ENCODE data around the gene SOX13.

SOX13 gene

DNA sequence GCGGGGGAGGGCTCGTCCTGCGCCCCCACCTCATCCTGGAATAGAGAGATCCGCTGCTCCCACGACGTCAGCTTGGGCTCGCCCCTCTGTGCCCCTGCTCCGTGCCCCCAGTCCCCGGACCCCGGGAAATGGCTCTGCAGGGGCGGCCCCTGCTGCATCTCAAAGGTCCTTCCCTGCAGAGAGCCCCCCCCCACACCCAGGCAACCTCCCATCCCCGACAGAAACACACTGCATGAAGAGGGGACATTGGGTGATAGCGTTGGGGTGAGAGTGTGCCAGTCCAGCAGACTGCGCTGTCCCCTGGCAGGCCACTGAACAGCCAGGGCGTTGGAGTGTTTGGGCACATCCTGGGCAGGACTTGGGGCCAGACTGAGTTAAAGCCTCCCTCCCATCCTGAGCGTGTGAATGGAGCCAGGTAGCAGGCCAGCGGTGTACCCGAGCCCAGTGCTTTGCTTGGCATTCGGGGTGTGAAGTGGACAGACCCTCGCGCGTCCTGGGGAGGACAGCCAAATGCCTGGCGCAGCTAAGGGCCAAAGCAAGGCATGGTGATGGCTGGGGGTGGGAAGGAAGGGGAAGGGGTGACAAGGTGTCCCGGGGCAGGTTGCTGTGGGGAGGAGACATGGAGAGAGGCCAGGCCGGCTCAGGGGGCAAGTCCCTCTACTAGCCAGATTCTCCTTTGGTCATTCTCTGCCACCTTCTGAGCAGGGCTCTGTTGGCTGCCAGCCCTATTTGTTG lies 79.6 kb downstream of the SOX13 start:
- DNase-seq: peak; percentile 61

DNA sequence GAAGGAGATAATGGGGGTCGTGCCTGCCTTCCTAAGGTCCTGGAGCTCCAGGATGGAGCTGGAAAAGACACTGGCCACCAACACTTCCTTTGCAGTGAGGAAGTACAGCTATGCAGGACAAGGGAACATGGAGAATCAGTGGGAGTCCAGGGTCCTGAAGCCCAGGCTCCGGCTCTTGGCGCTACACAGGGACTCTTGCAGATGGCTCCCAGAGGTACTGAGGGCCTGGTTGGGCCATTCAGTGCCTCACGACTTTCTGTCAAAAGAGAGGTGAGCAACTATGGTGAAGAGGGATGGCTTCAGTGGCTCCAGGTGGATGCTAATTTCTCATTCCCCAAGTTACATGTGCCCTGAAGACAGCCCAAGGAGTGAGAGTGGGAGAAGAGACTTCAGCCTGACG lies 80.8 kb downstream of the SOX13 start:
- no peak for DNase-seq

GRCh38 chr1:204154568-204155255 lies 81.8 kb downstream of the SOX13 start:
- no peak for DNase-seq

DNA sequence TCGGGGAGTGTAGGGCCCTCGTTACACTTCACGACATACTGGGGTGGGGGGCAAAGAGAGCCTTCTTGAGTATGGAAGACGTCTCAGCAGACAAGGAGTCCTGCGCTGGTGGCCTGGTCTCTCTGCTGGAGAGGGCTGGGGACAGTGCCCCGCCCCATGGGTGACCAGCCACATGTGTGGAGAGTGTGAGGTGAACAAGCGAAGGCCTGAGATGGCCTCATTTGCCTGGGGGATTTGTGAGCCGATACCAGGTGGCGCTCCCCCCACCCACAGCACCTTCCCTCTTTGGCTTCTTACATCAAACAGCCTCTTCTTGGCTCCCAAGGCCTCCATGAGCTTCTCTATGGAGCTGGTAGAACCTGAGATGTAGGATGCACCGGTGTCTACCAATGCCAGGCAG lies 83.0 kb downstream of the SOX13 start:
- DNase-seq: no peak

DNA sequence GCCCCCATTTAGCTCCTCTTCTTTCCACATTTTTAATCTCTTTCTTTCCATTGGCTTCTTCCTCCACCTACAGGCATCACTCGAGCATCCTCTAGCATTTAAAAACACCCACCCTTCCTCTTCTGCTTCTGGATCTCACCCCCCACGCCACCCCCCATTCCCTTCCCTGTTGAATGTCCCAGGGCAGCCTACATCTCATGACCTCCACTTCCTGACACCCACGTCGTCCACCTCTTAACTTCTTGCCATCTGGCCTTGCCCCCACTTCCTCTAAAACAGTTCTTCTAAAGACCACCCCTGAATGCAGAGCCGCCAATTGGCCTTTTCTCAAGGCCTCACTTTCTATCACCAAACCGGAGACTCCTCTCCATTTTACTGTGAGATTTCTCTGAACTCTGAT lies 85.0 kb downstream of the SOX13 start:
- no peak for DNase-seq

- DNase-seq: no peak
These were observed 88.9 kb downstream of the SOX13 start for GRCh38 chr1:204161609-204162493.

GRCh38 chr1:204162494-204163074 lies 89.7 kb downstream of the SOX13 start:
- DNase-seq: peak; percentile 73

DNA sequence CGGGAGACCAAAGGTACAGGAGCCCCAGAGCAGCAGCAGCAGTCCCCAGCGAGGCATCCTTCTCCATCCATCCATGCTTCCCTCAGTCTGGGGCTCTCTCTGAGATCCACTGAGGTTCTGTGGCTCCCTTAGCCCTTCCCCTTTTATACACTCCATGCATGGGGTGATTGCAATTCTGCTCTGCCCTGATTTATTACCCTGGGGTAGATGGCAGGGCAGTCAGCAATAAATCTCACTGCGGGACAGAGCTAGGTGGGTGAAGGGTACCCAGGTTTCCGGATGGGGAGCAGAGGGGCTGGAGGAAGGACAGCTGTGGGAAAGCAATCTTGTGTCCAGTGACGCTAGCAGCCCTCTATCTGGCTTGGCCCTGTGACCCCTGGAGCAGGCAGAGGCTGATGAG lies 93.3 kb downstream of the SOX13 start, which contains the start of gene REN:
Gene REN, minus strand, starts transcription at position 119 of the 400 bp plus-strand sequence. Its CDS starts 44 bp downstream, at position 75.
- no peak for DNase-seq

- DNase-seq: no peak
These were observed 94.8 kb downstream of the SOX13 start for GRCh38 chr1:204167730-204168129.

DNA sequence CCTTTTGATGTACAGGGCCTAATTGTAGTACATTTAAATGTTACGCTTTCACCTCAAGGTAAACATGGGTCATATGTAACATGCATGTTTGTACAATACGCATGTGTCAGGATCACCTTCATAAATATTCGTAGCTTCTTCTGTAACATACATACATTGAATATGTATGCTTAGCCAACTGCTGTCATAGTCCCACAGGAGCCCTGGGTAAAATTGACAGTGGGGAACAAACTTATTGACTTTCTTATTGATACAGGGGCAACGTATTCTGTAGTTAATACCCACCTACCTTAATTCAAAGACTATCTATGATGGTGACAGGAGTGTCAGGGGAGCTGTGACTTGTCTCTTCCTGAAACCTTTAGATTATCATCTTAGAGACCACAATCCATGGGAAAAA lies 96.9 kb downstream of the SOX13 start:
- DNase-seq: no peak

GRCh38 chr1:204170494-204171155 lies 97.7 kb downstream of the SOX13 start:
- no peak for DNase-seq

DNA sequence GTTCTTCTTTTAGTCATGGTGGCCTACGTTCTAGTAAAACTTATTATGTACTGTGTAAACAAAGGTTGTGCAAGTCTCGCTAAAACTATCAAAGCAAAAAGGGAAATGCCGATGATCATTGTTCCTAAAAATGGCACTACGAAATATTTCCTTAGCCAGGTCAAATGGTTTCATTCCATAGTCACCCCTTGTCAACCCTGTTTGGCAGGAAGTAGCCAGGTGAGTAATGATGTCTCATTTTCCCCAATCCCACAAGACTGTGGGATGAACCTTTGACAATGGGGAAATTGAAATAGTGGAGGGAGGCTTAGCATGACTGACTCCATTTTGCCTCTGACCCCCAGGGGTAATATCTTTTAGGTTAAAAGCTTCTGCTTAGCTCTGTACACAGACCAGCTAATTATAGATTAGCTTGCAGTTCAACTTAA lies 98.8 kb downstream of the SOX13 start:
- no peak for DNase-seq

DNA sequence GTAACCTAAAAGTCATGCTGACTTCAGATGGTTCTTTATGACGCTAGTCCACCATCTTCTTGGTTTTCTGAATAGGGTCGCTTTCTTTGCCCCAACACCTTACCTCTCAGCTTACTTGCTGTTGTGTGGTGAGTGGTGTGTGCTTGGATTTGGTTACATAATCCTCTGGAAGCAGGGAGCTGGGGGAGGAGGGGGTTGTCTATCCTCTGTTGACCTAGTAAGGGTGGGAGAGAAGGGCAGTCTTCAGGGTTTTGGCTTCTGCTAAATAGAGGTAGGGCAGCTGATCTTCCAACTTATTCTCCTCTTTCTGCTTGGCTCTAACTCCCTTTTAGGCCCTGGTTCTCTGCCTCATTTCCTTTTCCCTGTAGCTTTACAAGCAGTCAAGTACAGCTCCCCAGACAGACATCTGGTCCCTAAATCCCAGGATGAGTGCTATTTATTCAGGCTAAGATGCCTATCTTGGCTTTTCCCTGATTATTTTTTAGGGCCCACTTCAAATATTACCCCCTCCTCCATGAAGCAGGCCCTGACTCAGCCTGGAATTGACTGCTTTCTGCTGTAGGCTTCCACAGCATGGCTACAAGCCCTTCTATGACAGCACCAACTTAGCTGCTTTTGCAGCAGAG lies 99.6 kb downstream of the SOX13 start:
- DNase-seq: no peak

- DNase-seq: no peak
These were observed 102.0 kb downstream of the SOX13 start for GRCh38 chr1:204174958-204175357.

DNA sequence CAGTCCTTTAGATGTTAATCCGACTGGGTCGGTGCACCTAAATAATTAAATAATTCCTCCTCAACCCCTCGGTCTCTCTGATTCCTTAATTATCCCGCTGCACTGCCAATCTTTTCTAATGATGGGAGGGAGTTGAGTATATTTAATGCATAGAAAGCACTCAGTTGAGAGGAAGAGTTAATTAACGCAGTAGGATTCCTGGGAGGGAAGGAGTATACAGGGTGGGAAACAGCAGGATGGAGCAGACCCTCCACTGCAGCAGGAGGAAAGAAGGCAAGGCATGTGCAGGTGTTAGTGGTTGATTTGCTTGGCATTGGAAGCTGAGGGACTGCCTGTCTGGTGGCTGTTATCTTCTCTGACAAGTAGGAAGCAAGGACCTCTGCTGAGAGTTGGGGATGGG lies 103.1 kb downstream of the SOX13 start:
- DNase-seq: no peak

GRCh38 chr1:204177133-204177532 lies 104.2 kb downstream of the SOX13 start:
- DNase-seq: no peak

Measured in right kidney (tissue), 1 donor.